T-helper 9 cell (primary cell): ENCODE measurements around the gene PTPN3.
"Not testable (repeated sequence)": the region's sequence is repeated elsewhere in the genome, so short reads cannot be mapped to it uniquely, and the experiment has no call there.

Experiments used
- DNase-seq: peaks from one replicate; pipeline ENCODE4 v3.0.0-alpha.2; 2020
- total RNA-seq, 2 donors: gene quantifications; one replicate each; lab custom pipeline; 2026; lab: John Stamatoyannopoulos, UW

The PTPN3 gene
- 0 reads per million in 2 donors for total RNA-seq

- DNase-seq: no peak
Measured at GRCh38 chr9:109498195-109499092, at the start of gene PTPN3. PTPN3 (minus strand) TSS chr9:109498307; CDS start chr9:109463434, 34,873 bp downstream.

- DNase-seq: not testable (repeated sequence)
Measured at GRCh38 chr9:109544954-109545353, 46.8 kb upstream of the PTPN3 start.

GRCh38 chr9:109542922-109543321, 44.8 kb upstream of the PTPN3 start:
- DNase-seq: no peak

- DNase-seq: no peak
Measured at GRCh38 chr9:109538346-109538745, 40.2 kb upstream of the PTPN3 start.

- DNase-seq: no peak
Measured at GRCh38 chr9:109537288-109537687, 39.2 kb upstream of the PTPN3 start.

- DNase-seq: no peak
Measured at GRCh38 chr9:109536859-109537258, 38.8 kb upstream of the PTPN3 start.

- DNase-seq: no peak
Measured at GRCh38 chr9:109535365-109535764, 37.3 kb upstream of the PTPN3 start.

GRCh38 chr9:109534151-109534550, 36.0 kb upstream of the PTPN3 start:
- no peak for DNase-seq

- DNase-seq: not testable (repeated sequence)
Measured at GRCh38 chr9:109532652-109533051, 34.5 kb upstream of the PTPN3 start.

- no peak for DNase-seq
Measured at GRCh38 chr9:109522106-109522505, 24.0 kb upstream of the PTPN3 start.

- no peak for DNase-seq
Measured at GRCh38 chr9:109520475-109521132, 22.5 kb upstream of the PTPN3 start.

- DNase-seq: no peak
Measured at GRCh38 chr9:109519366-109519765, 21.3 kb upstream of the PTPN3 start.

- DNase-seq: no peak
Measured at GRCh38 chr9:109518621-109519335, 20.7 kb upstream of the PTPN3 start.

- DNase-seq: no peak
Measured at GRCh38 chr9:109517901-109518377, 19.8 kb upstream of the PTPN3 start.

GRCh38 chr9:109513871-109514270, 15.8 kb upstream of the PTPN3 start:
- no peak for DNase-seq

GRCh38 chr9:109512170-109512756, 14.2 kb upstream of the PTPN3 start:
- DNase-seq: no peak

- no peak for DNase-seq
Measured at GRCh38 chr9:109510506-109510905, 12.4 kb upstream of the PTPN3 start.

GRCh38 chr9:109510042-109510441, 11.9 kb upstream of the PTPN3 start:
- not testable (repeated sequence) for DNase-seq

GRCh38 chr9:109509611-109510010, 11.5 kb upstream of the PTPN3 start:
- no peak for DNase-seq

- DNase-seq: no peak
Measured at GRCh38 chr9:109507421-109507838, 9.3 kb upstream of the PTPN3 start.

GRCh38 chr9:109506097-109506712, 8.1 kb upstream of the PTPN3 start:
- DNase-seq: no peak

- DNase-seq: no peak
Measured at GRCh38 chr9:109504689-109505088, 6.6 kb upstream of the PTPN3 start.
